Activated T-helper 9 cell treated with anti-CD3 and anti-CD28 coated beads, Interleukin-2, amount 50 U/mL, for 16 hours (primary cell): ENCODE data around the gene NPAS2.

Source experiments
- DNase-seq: peaks from one replicate; pipeline ENCODE4 v3.0.0-alpha.2; 2020; ENCODE audit warnings: low read depth

NPAS2 gene

DNA sequence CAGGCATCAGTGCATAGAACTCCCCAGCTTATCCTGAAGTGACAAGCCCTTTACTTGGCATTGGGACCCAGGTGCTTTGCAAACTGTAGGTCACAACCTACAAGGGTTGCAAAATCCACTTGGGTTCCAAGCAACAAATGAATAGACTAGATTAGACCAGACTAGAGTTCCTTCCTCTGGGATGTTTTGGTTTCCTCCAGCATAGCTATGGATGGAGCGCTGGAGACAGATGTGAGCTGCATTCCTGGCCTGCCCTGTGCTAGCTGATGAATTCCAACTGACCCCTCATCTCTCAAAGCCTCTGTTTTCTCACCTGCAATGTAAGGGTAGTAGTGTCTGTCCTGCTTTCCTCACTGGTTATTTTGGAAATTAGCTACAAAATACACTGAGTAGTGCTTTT is 86.2 kb downstream of the NPAS2 start:
- no peak for DNase-seq

- no peak for DNase-seq
Measured at GRCh38 chr2:100906679-100907078, 86.7 kb downstream of the NPAS2 start.

GRCh38 chr2:100907832-100908231 is 87.9 kb downstream of the NPAS2 start:
- DNase-seq, result no peak

DNA sequence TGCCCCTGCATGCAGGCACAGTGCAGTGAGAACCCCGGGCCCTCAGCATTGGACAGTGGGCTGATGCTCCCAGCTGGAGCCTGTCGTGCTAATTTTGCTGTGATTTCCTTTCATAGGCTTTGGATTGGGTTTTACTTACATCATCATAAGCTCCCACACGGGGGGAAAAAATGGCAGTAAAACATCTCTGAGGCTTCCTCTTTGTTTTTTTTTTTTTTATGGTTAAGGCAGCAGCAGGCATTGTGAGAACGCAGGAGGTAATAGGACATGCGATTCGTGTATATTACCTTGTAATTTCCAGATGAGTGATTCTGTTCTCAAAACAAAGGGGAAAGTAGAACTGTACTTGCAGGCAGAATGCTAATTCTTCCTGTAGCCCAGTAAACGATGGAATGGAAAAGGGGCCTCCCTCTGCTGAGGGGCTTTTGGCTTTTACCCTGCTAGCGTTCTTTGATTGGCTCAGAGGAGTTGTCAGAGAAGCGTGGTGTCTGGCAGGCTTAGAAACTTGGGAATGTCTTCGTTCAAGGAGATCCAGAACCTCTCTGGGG is 89.7 kb downstream of the NPAS2 start:
- DNase-seq, result no peak

- no peak for DNase-seq
Measured at GRCh38 chr2:100910111-100910510, 90.2 kb downstream of the NPAS2 start.

DNA sequence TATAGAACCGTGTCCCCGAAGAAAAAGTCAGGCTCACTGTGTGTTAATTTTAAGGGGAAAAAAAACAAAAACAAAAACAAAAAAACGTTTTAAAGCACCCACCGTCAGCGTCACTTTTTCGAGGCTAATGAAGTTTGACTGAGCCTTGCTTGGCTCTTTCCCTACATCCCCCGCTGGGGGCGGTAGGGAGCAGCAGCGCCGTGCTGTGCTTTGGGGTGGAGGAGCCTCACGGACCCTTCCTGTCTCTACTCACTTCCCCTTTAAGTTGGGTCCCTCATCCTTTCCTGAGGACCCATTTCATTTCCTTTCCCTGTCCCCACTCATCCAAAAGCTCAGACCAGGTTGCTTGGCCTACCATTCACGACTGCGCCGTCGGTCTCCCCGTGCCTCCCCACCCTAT is 99.4 kb downstream of the NPAS2 start:
- DNase-seq, result no peak

DNA sequence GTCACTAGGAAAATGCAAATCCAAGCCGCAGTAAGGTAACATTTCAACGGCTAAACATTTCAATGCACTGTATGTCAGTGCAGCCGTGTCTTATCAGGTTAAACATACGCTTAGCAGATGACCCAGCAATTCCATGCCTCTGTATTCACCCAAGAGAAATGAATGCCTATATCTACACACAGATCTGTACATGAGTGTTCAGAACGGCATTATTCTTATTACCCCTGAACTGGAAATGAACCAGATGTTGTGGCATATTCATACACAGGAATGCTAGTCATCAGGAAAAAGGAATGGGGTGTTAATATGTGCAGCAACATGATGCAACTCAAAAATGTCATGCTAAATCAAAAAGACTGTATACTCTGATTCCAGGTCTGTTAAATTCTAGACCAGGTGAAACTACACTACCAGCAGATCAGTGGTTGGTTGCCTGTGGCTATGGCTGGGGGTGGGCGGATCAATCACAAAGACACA is 101.8 kb downstream of the NPAS2 start:
- no peak for DNase-seq

- DNase-seq, result no peak
Measured at GRCh38 chr2:100923461-100924060, 103.6 kb downstream of the NPAS2 start.

DNA sequence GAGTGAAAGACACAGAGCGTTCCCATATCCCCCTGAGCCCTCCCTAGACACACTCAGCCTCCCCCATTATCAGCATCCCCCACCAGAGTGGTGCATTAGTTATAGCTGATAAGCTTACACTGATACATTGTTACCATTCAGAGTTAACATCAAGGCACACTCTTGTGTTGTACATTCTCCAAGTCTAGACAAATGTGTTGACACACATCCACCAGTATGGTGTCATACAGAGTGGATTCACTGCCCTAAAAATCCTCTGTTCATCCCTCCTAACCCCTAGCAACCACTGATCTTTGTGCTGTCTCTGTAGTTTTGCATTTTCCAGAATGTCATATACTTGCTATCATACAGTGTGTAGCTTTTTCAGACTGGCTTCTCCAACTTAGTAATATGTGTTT is 104.2 kb downstream of the NPAS2 start:
- no peak for DNase-seq

GRCh38 chr2:100924520-100925451 is 104.8 kb downstream of the NPAS2 start:
- DNase-seq, result peak; percentile 4

DNA sequence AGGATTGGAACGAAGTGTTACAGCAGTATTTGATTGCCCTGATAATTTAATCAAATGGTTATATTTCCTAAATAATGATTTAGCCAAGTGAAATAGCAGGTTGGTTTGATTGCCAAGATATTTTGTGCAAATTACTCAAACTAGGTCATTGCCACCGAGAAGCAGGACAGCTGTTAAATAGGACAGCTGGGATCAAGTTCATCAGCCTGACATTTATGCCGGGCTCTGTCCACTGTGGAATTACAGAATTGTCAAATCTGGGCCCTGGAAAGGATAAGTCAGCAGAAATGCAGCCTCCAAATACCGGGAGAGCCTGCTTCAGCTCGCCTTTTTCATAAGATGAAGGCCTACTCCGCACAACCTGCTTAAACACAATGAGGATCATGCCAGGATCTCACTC is 108.3 kb downstream of the NPAS2 start:
- DNase-seq, result no peak

- no peak for DNase-seq
Measured at GRCh38 chr2:100929147-100929546, 109.2 kb downstream of the NPAS2 start.

- no peak for DNase-seq
Measured at GRCh38 chr2:100934504-100935371, 114.8 kb downstream of the NPAS2 start.

GRCh38 chr2:100935372-100935752 is 115.4 kb downstream of the NPAS2 start:
- DNase-seq, result no peak

GRCh38 chr2:100936070-100936741 is 116.3 kb downstream of the NPAS2 start:
- no peak for DNase-seq

GRCh38 chr2:100936972-100937542 is 117.1 kb downstream of the NPAS2 start:
- DNase-seq, result no peak

- no peak for DNase-seq
Measured at GRCh38 chr2:100938031-100939026, 118.4 kb downstream of the NPAS2 start.

GRCh38 chr2:100939445-100939844 is 119.5 kb downstream of the NPAS2 start:
- DNase-seq, result no peak

DNA sequence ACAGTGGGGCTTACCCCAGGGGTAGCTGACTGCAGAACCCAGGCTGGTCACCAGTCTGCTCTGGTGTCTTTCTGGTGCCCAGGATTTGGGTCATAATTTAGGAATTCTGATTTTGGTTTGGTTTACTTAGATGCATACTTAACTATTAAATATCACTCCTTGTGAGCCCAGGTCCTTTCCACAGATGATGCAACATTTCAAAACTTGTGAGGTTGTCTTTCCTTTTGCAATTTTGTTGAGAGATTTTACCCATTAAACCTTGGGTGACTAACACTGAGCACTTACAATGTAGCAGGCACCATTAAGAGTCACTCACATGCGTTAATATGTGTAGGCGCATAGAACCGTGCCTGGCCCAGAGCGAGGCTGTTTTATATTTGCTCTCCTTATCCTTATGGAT is 120.3 kb downstream of the NPAS2 start:
- no peak for DNase-seq
